ENCODE data around the gene KMT5B. TPM values are rescaled to one million over a fixed set of nuclear protein-coding genes. Genes with fewer than 3 reads are reported as not detected.

Gene KMT5B
- total RNA-seq, 1 experiment from 2014 or later = 43.8 TPM

DNA sequence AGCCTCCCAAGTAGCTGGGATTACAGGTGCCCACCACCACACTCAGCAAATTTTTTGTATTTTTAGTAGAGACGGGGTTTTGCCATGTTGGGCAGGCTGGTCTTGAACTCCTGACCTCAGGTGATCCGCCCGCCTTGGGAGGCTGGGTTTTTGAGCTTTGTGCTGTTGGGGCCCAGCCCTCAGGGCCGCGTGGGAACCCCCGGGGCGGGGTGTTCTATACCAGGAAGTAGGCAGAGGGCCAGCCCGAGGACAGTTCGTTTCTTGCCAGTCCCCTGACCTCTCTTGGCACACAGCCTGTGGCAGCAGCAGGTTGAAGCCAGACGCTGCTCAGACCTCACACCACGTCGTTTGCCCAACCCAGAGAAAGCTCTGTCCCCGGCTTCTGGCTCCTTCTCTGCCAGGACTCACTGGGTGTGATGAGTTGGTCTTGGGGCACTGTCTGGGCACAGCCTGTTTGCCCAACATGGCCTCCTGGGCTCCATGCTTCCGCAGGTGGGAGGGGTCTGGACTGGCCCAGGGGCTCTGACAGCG is 67.0 kb downstream of the KMT5B start:
- no peaks in the 10 kb centered on the region for H3K27me3 Mint-ChIP-seq (ENCODE audit: low read depth)
- H3K4me1 Mint-ChIP-seq = 0 out of 2 replicates have a peak, but pooled peaks cover 3% of the 10 kb centered on the region
- no peak for DNase-seq (ENCODE audit: low spot score)
- no peaks in the 10 kb centered on the region for H3K9me3 Mint-ChIP-seq
- ATAC-seq = no peak
- no peak overlapping the region for H3K27ac Mint-ChIP-seq
- TF ChIP-seq ZNF671 (CRISPR knock-in tag; IDR thresholded peaks at IDR 0.05) (no peak), ZBTB21 (CRISPR knock-in tag; IDR thresholded peaks at IDR 0.05; ENCODE audit: borderline replicate concordance) (no peak), FOXP1 (CRISPR knock-in tag; IDR thresholded peaks at IDR 0.05; ENCODE audit: borderline replicate concordance) (no peak), RORB (CRISPR knock-in tag; IDR thresholded peaks at IDR 0.05) (no peak), NR1H2 (CRISPR knock-in tag; IDR thresholded peaks at IDR 0.05) (no peak)
- TF ChIP-seq, protein P1, sequence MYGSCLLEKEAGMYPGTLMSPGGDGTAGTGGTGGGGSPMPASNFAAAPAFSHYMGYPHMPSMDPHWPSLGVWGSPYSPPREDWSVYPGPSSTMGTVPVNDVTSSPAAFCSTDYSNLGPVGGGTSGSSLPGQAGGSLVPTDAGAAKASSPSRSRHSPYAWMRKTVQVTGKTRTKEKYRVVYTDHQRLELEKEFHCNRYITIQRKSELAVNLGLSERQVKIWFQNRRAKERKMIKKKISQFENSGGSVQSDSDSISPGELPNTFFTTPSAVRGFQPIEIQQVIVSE (CRISPR knock-in tag; IDR thresholded peaks at IDR 0.05; ENCODE audit: borderline replicate concordance) = no peak
- TF ChIP-seq, protein P2, sequence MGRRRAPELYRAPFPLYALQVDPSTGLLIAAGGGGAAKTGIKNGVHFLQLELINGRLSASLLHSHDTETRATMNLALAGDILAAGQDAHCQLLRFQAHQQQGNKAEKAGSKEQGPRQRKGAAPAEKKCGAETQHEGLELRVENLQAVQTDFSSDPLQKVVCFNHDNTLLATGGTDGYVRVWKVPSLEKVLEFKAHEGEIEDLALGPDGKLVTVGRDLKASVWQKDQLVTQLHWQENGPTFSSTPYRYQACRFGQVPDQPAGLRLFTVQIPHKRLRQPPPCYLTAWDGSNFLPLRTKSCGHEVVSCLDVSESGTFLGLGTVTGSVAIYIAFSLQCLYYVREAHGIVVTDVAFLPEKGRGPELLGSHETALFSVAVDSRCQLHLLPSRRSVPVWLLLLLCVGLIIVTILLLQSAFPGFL (CRISPR knock-in tag; IDR thresholded peaks at IDR 0.05; ENCODE audit: borderline replicate concordance) = no peak
- TF ChIP-seq, protein P3, sequence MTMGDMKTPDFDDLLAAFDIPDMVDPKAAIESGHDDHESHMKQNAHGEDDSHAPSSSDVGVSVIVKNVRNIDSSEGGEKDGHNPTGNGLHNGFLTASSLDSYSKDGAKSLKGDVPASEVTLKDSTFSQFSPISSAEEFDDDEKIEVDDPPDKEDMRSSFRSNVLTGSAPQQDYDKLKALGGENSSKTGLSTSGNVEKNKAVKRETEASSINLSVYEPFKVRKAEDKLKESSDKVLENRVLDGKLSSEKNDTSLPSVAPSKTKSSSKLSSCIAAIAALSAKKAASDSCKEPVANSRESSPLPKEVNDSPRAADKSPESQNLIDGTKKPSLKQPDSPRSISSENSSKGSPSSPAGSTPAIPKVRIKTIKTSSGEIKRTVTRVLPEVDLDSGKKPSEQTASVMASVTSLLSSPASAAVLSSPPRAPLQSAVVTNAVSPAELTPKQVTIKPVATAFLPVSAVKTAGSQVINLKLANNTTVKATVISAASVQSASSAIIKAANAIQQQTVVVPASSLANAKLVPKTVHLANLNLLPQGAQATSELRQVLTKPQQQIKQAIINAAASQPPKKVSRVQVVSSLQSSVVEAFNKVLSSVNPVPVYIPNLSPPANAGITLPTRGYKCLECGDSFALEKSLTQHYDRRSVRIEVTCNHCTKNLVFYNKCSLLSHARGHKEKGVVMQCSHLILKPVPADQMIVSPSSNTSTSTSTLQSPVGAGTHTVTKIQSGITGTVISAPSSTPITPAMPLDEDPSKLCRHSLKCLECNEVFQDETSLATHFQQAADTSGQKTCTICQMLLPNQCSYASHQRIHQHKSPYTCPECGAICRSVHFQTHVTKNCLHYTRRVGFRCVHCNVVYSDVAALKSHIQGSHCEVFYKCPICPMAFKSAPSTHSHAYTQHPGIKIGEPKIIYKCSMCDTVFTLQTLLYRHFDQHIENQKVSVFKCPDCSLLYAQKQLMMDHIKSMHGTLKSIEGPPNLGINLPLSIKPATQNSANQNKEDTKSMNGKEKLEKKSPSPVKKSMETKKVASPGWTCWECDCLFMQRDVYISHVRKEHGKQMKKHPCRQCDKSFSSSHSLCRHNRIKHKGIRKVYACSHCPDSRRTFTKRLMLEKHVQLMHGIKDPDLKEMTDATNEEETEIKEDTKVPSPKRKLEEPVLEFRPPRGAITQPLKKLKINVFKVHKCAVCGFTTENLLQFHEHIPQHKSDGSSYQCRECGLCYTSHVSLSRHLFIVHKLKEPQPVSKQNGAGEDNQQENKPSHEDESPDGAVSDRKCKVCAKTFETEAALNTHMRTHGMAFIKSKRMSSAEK (CRISPR knock-in tag; IDR thresholded peaks at IDR 0.05; ENCODE audit: borderline replicate concordance) = no peak
- TF ChIP-seq, protein P4, sequence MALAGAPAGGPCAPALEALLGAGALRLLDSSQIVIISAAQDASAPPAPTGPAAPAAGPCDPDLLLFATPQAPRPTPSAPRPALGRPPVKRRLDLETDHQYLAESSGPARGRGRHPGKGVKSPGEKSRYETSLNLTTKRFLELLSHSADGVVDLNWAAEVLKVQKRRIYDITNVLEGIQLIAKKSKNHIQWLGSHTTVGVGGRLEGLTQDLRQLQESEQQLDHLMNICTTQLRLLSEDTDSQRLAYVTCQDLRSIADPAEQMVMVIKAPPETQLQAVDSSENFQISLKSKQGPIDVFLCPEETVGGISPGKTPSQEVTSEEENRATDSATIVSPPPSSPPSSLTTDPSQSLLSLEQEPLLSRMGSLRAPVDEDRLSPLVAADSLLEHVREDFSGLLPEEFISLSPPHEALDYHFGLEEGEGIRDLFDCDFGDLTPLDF (CRISPR knock-in tag; IDR thresholded peaks at IDR 0.05) = no peak
- POLR2A ChIA-PET = interaction anchor here (1.4 kb wide), 1 partner anchor 20 kb away, joined by 3 read pairs; no protein-coding TSS in a partner anchor
- no peaks in the 10 kb centered on the region for H3K36me3 Mint-ChIP-seq
- no peak overlapping the region for H3K4me3 Mint-ChIP-seq
- CTCF ChIA-PET = no interaction called here

DNA sequence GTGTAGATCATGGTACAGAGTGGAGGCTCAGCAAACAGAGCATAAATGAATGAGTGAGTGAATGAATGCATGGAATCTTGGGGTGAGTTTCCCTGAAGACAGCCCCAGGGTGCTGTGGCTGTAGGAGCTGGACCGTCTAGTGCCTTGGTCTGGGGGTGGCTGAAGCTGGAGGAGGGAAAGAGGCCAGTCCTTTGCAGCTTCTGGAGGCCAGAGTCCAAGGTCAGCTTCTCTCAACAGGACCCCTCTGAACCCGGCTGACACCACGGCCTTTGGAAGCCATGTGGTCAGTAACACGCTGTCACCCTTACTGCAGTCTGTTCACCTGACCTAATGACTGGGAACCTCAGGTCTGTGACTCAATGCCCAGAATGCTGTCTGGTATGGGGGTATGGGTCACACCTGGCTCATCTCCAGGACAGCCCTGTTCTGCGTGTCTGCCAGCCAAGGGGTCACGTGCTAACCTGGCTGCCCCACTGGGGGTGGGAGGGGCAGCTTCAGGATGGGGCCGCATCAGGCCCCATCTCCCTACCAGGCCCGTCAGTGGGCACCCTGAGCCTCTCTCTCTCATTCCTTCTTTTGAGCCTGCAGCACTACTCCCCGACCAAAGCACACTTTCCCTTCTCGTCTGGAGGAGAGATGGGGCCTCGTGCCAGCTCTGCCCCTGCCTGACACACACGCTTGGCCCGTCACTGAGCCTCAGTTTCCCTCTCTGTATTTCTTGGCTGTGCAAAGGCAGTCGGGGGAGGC is 67.8 kb downstream of the KMT5B start:
- ATAC-seq = no peak
- TF ChIP-seq GABPB1 (CRISPR knock-in tag; IDR thresholded peaks at IDR 0.05) (peak; percentile 69; the same call in 1 of the 2 replicates), RORB (CRISPR knock-in tag; IDR thresholded peaks at IDR 0.05) (no peak)
- no peak overlapping the region for H3K4me3 Mint-ChIP-seq
- H3K27ac Mint-ChIP-seq = no peak overlapping the region
- CTCF ChIA-PET = no interaction called here
- H3K27me3 Mint-ChIP-seq (ENCODE audit: low read depth) = no peaks in the 10 kb centered on the region
- H3K9me3 Mint-ChIP-seq = no peaks in the 10 kb centered on the region
- no peaks in the 10 kb centered on the region for H3K36me3 Mint-ChIP-seq
- DNase-seq (ENCODE audit: low spot score) = no peak
- POLR2A ChIA-PET = interaction anchor here (1.4 kb wide), 1 partner anchor 19 kb away, joined by 3 read pairs; no protein-coding TSS in a partner anchor
- H3K4me1 Mint-ChIP-seq = 0 out of 2 replicates have a peak, but pooled peaks cover 3% of the 10 kb centered on the region

DNA sequence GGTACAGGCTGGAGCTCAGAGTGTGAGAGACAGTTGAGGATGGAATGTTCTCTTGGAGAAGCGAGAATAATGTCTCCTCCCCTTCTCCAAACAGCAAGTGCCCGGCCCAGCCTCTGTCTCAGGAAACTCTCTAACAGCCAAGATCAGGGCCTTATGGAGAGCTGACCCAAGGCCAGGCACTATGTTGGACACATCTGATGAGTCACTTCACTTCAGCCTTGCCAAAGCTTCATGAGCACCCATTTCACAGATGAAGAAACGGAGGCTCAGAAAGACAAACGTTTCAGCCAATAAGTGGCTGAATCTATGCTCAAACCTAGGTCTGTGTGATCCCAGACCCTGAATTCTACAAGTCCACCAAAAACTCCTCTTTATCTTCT is 69.8 kb downstream of the KMT5B start:
- Mint-ChIP-seq H3K4me3 (no peak overlapping the region), H3K27me3 (ENCODE audit: low read depth) (no peaks in the 10 kb centered on the region), H3K4me1 (no peaks in the 10 kb centered on the region), H3K9me3 (no peaks in the 10 kb centered on the region), H3K27ac (no peak overlapping the region), H3K36me3 (no peaks in the 10 kb centered on the region)
- ATAC-seq (no peak), DNase-seq (ENCODE audit: low spot score) (no peak)
- ChIA-PET CTCF (no interaction called here), POLR2A (no interaction called here)
- TF ChIP-seq ETV6 (CRISPR knock-in tag; IDR thresholded peaks at IDR 0.05) (no peak), NR3C1 (CRISPR knock-in tag; conservative IDR thresholded peaks at IDR 0.05; ENCODE audit: low read depth) (no peak), ZNF138 (CRISPR knock-in tag; conservative IDR thresholded peaks at IDR 0.05) (no peak), ZNF232 (CRISPR knock-in tag; IDR thresholded peaks at IDR 0.05) (no peak), CBFB (CRISPR knock-in tag; IDR thresholded peaks at IDR 0.05; ENCODE audit: low read depth) (no peak), TP53 (CRISPR knock-in tag; IDR thresholded peaks at IDR 0.05) (no peak), FOXJ3 (CRISPR knock-in tag; IDR thresholded peaks at IDR 0.05; ENCODE audit: borderline replicate concordance) (no peak)
- TF ChIP-seq, protein P5, sequence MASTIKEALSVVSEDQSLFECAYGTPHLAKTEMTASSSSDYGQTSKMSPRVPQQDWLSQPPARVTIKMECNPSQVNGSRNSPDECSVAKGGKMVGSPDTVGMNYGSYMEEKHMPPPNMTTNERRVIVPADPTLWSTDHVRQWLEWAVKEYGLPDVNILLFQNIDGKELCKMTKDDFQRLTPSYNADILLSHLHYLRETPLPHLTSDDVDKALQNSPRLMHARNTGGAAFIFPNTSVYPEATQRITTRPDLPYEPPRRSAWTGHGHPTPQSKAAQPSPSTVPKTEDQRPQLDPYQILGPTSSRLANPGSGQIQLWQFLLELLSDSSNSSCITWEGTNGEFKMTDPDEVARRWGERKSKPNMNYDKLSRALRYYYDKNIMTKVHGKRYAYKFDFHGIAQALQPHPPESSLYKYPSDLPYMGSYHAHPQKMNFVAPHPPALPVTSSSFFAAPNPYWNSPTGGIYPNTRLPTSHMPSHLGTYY (CRISPR knock-in tag; IDR thresholded peaks at IDR 0.05) = no peak
- TF ChIP-seq, protein P6, sequence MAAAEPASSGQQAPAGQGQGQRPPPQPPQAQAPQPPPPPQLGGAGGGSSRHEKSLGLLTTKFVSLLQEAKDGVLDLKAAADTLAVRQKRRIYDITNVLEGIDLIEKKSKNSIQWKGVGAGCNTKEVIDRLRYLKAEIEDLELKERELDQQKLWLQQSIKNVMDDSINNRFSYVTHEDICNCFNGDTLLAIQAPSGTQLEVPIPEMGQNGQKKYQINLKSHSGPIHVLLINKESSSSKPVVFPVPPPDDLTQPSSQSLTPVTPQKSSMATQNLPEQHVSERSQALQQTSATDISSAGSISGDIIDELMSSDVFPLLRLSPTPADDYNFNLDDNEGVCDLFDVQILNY (CRISPR knock-in tag; IDR thresholded peaks at IDR 0.05) = no peak
